ENCODE results near the gene SMIM22.
"Not testable (repeated sequence)": the region's sequence is repeated elsewhere in the genome, so short reads cannot be mapped to it uniquely, and the experiment has no call there.

Gene SMIM22

GRCh38 chr16:4768549-4769305, 26.4 kb upstream of the SMIM22 start:
- peak; percentile 67 to 88 (median 82) for DNase-seq (ENCODE audit: low read depth in 4 of 4, low spot score in 1 of 4)

GRCh38 chr16:4769306-4769638, 25.9 kb upstream of the SMIM22 start:
- no peak for DNase-seq (ENCODE audit: low read depth in 4 of 4, low spot score in 1 of 4)

DNA sequence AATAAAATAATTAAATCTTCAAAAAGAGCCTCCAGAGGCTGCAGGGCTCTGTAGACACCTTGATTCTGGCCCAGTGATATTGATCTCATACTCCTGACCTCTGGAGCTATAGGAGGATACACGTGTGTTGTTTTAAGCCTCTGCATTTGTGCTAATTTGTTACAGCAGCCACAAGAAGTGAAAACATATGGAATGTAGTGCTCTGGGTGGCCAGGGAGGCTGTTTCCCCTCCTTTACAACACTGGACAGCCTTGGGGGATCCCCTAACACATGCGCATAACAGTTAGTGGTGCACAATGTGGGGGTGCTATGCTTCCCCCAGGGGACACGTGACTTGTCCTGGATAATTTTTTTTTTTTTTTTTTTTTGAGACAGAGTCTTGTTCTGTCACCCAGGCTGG, 23.5 kb upstream of the SMIM22 start:
- DNase-seq (ENCODE audit: low read depth in 4 of 4, low spot score in 1 of 4), result no peak

DNA sequence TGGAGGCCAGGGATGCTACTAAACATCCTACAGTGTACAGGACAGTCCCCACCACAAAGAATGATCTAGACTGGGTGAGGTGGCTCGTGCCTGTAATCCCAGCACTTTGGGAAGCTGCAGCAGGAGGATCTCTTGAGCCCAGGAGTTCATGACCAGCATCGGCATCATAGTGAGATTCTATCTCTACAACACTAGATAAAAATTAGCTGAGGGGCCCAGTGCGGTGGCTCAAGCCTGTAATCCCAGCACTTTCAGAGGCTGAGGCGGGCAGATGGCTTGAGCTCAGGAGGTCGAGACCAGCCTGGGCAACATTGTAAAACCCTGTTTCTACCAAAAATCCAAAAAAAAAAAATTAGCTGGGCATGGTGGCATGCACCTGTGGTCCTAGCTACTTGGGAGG, 22.8 kb upstream of the SMIM22 start:
- DNase-seq (ENCODE audit: low read depth in 4 of 4, low spot score in 1 of 4), result no peak

GRCh38 chr16:4775005-4775404, 20.2 kb upstream of the SMIM22 start:
- no peak for DNase-seq (ENCODE audit: low read depth in 4 of 4, low spot score in 1 of 4)

DNA sequence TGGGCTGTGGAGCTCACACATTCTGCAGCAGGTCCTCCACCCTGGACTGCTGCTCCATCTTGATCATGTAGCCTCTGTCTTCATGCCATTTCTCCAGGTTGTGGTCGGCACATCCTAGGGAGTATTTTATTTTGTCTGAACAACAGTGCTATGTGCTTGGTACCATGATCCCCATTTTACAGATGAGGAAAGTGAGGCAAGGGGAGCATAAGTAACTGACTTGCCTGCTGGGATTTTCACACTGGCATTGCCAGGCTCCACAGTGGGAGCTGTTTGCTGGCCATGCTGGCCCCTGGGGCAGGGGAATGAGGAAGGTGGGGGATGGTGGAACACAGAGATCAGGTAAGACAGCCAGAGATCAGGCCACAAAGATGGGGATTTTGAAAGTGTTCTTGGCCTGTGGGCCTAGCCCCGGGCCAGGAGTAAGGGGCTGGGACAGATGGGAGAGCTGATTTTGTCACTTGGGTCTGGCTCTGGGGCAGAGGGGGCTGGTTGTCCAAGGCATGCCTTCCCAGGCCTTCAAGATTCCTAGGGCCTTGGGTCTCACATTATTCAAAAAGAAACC, 18.9 kb upstream of the SMIM22 start:
- no peak for DNase-seq (ENCODE audit: low read depth in 4 of 4, low spot score in 1 of 4)

DNA sequence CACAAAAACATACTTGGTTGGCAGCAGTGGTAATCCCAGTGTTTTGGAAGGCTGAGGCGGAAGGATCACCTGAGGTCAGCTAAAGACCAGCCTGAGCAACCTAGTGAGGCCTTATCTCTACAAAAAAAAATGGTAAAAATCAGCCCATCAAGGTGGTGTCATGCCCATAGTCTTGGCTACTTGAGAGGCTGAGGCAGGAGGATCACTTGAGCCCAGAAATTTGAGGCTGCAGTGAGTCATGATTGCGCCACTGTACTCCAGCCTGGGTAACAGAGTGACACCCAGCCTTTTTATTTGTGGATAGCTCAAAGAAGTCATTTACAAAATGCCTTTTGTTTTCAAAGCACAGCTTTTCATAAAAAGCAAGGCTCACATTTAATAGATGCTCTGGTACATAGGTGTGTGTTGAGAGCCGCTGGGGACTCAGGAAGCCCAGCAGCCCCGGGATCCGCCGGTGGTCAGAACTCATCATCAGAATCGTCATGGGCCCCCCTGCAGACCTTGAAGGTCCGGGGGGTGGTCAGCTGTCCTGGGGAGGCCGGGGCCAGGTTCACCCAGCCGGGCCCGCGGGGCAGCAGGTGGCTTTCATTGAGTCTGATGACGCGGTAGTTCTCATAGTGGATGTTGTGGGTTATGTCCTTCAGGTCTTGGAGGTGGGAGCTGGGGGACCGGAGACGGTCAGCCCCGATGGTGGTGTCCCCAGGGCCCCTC, 17.7 kb upstream of the SMIM22 start:
- DNase-seq (ENCODE audit: low read depth in 4 of 4, low spot score in 1 of 4), result no peak

- DNase-seq (ENCODE audit: low read depth in 4 of 4, low spot score in 1 of 4), result no peak
These were observed 17.1 kb upstream of the SMIM22 start for GRCh38 chr16:4778050-4778392.

DNA sequence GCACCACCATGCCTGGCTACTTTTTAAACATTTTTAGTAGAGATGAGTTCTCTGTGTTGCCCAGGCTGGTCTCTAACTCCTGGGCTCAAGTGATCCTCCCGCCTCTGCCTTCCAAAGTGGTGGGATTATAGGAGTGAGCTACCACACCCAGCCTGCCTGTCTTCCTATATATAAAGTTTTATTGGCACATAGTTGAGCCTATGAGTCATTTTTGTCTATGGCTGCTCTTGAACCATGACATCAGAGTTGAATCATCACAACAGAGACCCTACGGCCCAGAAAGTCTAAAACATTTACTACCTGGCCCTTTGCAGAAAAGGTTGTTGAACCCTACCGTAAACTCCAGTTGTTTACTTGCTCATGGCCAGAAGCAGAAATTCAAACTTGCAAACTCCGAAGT, 14.9 kb upstream of the SMIM22 start:
- no peak for DNase-seq (ENCODE audit: low read depth in 4 of 4, low spot score in 1 of 4)

DNA sequence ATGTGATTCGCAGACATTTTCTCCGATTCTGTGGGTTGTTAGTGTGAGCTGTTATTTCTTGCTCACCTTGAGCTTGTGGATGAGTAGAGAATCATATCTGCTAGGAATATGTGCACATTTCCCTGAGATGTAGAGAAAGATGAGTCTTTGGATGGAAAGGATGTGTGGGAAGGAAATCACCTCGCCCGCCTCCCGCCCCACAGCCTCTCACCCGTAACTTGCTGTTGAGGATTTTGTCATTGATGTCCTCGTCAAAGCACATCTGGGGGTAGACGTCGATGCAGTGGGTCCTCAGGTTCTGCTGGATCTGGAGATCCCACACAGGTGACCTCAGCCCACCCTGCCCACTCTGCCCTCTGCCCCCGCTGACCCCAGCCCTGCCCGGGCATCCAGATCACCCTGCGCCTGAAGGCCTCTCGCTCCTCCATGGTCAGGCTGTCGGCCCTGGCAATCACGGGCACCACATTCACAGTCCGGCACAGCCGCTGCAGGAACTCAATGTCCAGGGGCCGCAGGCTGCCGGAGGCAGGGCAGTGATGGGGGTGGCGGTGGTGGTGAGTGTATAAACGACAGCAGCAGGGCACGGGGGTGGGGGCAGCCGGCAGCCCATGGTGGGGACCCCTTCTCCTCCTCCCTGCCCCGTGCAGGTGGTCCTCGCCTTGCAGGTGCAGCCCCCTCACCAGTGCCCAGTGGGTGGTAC, 11.8 kb upstream of the SMIM22 start:
- no peak for DNase-seq (ENCODE audit: low read depth in 4 of 4, low spot score in 1 of 4)

- DNase-seq (ENCODE audit: low read depth in 4 of 4, low spot score in 1 of 4), result no peak
These were observed 11.2 kb upstream of the SMIM22 start for GRCh38 chr16:4783951-4784336.

GRCh38 chr16:4784444-4784987, 10.7 kb upstream of the SMIM22 start:
- not testable (repeated sequence) for DNase-seq (ENCODE audit: low read depth in 4 of 4, low spot score in 1 of 4)

- no peak for DNase-seq (ENCODE audit: low read depth in 4 of 4, low spot score in 1 of 4)
These were observed 9.3 kb upstream of the SMIM22 start for GRCh38 chr16:4785758-4786433.

DNA sequence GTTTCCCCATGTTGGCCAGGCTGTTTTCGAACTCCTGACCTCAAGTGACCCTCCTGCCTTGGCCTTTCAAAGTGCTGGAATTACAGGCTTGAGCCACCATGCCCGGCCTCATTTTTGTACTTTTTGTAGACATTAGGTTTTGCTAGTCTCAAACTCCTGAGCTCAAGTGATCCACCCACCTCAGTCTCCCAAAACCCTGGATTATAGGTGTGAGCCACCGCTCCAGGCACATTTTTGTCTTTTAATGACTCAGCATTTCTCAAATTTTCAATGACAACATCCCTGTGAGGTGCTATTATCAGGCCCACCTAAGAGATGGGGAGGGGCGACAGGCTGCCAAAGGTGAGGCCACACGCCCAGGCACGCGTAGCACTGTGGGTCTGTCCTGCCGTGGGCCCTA, 8.1 kb upstream of the SMIM22 start:
- DNase-seq (ENCODE audit: low read depth in 4 of 4, low spot score in 1 of 4), result no peak

- no peak for DNase-seq (ENCODE audit: low read depth in 4 of 4, low spot score in 1 of 4)
These were observed 7.3 kb upstream of the SMIM22 start, which contains the start of gene SEPTIN12 for GRCh38 chr16:4787627-4788482. SEPTIN12 (minus strand) TSS chr16:4788345; CDS start chr16:4787645, 700 bp downstream.

GRCh38 chr16:4788489-4788889, 6.7 kb upstream of the SMIM22 start:
- no peak for DNase-seq (ENCODE audit: low read depth in 4 of 4, low spot score in 1 of 4)

DNA sequence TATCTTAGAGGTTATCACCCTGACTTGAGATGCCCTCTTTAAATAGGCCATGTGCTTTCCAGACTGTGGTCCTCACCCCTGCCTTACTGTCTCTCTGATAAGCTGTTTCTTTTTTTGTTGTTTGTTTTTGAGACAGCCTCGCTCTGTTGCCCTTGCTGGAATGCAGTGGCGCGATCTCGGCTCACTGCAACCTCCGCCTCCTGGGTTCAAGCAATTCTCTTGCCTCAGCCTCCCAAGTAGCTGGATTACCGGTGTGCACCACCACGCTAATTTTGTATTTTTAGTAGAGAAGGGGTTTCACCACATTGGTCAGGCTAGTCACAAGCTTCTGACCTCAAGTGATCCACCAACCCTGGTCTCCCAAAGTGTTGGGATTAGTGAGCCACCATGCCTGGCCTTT, 6.3 kb upstream of the SMIM22 start:
- no peak for DNase-seq (ENCODE audit: low read depth in 4 of 4, low spot score in 1 of 4)

DNA sequence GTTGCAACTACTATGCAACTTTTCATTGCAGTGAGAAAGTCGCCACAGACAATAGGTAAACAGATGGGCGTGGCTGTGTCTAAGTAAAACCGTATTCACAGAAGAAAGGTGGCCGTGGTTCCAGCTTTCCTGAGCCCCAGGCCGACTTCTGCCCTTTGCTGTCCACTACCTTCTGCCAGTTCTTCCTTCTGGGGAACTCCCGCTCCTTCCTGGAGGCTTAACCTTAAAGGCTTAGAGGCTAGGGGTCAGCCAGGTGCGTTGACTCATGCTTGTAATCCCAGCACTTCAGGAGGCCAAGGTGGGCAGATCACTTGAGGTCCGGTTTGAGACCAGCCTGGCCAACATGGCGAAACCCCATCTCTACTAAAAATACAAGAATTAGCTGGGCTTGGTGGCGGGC, 4.9 kb upstream of the SMIM22 start:
- DNase-seq (ENCODE audit: low read depth in 4 of 4, low spot score in 1 of 4), result no peak

DNA sequence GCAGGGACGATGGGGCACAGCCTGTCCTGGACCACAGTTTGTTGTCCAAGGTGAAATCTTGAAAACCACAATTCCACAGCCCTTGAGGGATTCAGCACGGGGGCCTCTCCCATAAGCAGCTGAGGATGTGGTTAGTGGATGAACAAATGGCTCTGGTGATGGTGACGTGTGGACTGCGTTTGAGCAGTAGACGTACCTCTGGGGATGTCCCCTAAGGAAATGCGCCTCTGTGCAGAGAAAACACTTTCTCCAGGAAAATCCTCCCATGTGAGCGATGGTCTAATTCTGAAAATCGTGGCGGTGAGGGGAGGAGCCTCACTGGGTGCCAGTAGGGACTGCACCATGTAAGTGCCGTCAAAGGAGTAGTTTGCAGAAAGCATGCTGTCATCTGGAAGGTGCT, 4.3 kb upstream of the SMIM22 start:
- no peak for DNase-seq (ENCODE audit: low read depth in 4 of 4, low spot score in 1 of 4)

DNA sequence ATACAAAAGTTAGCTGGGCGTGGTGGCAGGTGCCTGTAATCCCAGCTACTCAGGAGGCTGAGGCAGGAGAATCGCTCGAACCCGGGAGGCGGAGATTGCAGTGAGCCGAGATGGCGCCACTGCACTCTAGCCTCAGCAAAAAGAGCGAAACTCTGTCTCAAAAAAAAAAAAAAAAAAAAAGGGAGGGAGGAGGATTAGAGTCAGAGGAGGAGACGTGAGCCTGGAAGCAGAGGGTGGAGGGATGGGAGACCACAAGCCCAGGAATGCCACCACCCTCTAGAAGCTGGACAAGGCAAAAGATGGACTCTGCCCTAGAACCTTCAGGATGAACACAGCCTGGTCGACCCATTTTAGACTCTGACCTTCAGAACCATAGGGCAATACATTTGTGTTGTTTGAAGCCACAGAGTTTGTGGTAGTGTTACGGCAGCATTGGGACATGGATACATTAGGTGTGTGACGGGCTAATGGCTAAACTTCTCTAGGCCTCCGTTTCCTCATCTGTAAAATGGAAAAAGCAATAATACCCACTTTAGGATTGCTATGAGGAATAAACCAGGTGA, 2.1 kb upstream of the SMIM22 start:
- DNase-seq (ENCODE audit: low read depth in 4 of 4, low spot score in 1 of 4), result no peak
